Amniotic stem cell (primary cell): ENCODE measurements around the gene UPK1B.
A peak's percentile ranks its signal among the peaks of the same experiment; 100 is the strongest.

ENCODE experiments used
- DNase-seq: peaks from one replicate; lab custom pipeline; 2025; lab: John Stamatoyannopoulos, UW

The UPK1B gene

GRCh38 chr3:119176778-119177177 is 3.4 kb downstream of the UPK1B start:
- DNase-seq, result no peak

- no peak for DNase-seq
Measured at GRCh38 chr3:119177321-119177720, 3.9 kb downstream of the UPK1B start.

GRCh38 chr3:119181765-119182164 is 8.4 kb downstream of the UPK1B start:
- DNase-seq, result no peak

GRCh38 chr3:119184111-119184510 is 10.7 kb downstream of the UPK1B start:
- DNase-seq, result no peak

GRCh38 chr3:119184796-119185570 is 11.6 kb downstream of the UPK1B start:
- peak; percentile 60 for DNase-seq

- no peak for DNase-seq
Measured at GRCh38 chr3:119187266-119187665, 13.9 kb downstream of the UPK1B start.

GRCh38 chr3:119191800-119192199 is 18.4 kb downstream of the UPK1B start:
- DNase-seq, result no peak

GRCh38 chr3:119194237-119195150 is 21.1 kb downstream of the UPK1B start:
- DNase-seq, result no peak

GRCh38 chr3:119195151-119195476 is 21.7 kb downstream of the UPK1B start:
- DNase-seq, result no peak

GRCh38 chr3:119195911-119196310 is 22.5 kb downstream of the UPK1B start:
- DNase-seq, result no peak

GRCh38 chr3:119205209-119205608 is 31.8 kb downstream of the UPK1B start:
- DNase-seq, result no peak

GRCh38 chr3:119205685-119206084 is 32.3 kb downstream of the UPK1B start:
- no peak for DNase-seq

GRCh38 chr3:119206611-119207511 is 33.5 kb downstream of the UPK1B start:
- no peak for DNase-seq

GRCh38 chr3:119207512-119207875 is 34.1 kb downstream of the UPK1B start:
- no peak for DNase-seq

GRCh38 chr3:119211193-119211592 is 37.8 kb downstream of the UPK1B start:
- no peak for DNase-seq

GRCh38 chr3:119211803-119212202 is 38.4 kb downstream of the UPK1B start:
- DNase-seq, result no peak

- no peak for DNase-seq
Measured at GRCh38 chr3:119219069-119219468, 45.7 kb downstream of the UPK1B start.

GRCh38 chr3:119220198-119220597 is 46.8 kb downstream of the UPK1B start:
- DNase-seq, result no peak

GRCh38 chr3:119220970-119221667 is 47.7 kb downstream of the UPK1B start:
- no peak for DNase-seq

GRCh38 chr3:119221779-119222320 is 48.5 kb downstream of the UPK1B start:
- DNase-seq, result no peak

- DNase-seq, result no peak
Measured at GRCh38 chr3:119222391-119222790, 49.0 kb downstream of the UPK1B start.
